Measurements from ENCODE around the gene C7orf25. TPM values are rescaled to one million over a fixed set of nuclear protein-coding genes. Genes with fewer than 3 reads are reported as not detected.

C7orf25 gene
- total and polyA plus RNA-seq, 2 of the 13 experiments (the other 11 are each of a cell fraction or from before 2014, with no cell fraction given), result 0.37 to 1.3 TPM

DNA sequence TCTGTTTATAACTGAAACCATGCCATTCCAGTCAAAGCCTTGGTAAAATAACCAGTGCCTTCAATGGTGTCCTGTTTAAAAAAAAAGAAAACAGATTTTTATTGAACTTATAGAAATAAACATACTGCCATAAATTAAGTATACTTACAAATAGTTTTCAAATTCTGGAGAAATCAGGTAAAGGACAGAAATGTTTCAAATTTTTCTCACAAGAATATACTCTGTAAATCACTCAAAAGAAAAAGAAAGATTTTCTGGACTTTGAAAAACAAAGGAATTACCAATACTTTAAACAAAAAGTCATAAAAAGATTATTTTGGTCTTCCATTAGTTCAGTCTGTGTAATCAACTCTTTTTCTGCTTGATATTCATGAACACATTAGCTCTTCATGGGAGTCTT, 44.2 kb upstream of the C7orf25 start:
- FAIRE-seq (no peak), ATAC-seq (no peak), DNase-seq (ENCODE audit: low spot score) (no peak)
- Histone ChIP-seq H3K36me3 (replicated peaks in 1 of 2; ENCODE audit: control insufficient read depth in 1 of 2, insufficient read depth in 2 of 2, low read length in 2 of 2) (no peaks in the 10 kb centered on the region), H3K4me2 (ENCODE audit: low read depth, low read length) (no peak overlapping the region), H4K20me1 (ENCODE audit: insufficient read depth, low read length) (no peaks in the 10 kb centered on the region), H2AFZ (ENCODE audit: low read length) (no peak overlapping the region), H3K27me3 (ENCODE audit: control insufficient read depth in 1 of 2, insufficient read depth in 2 of 2, low read length in 2 of 2) (0 out of 5 replicates have a peak, but pooled peaks cover 0 to 1% of the 10 kb centered on the region in 2 experiments), H3K27ac (ENCODE audit: extremely low read length, insufficient read depth, low read length) (no peak overlapping the region), H3K9me3 (ENCODE audit: low read length) (peaks cover 4% of the 10 kb centered on the region; the same call in 1 of the 2 replicates), H3K4me1 (ENCODE audit: insufficient read depth, low read length) (no peaks in the 10 kb centered on the region), H3K79me2 (ENCODE audit: insufficient read depth, low read length) (no peaks in the 10 kb centered on the region), H3K4me3 (replicated peaks in 1 of 3; ENCODE audit: insufficient read depth in 1 of 3, low read depth in 2 of 3, low read length in 3 of 3) (no peak overlapping the region), H3K9ac (ENCODE audit: insufficient read depth, low read depth, low read length) (no peak overlapping the region)
- BruUV-seq (replicated peaks), result no TSS peak
- TF ChIP-seq, protein P1, sequence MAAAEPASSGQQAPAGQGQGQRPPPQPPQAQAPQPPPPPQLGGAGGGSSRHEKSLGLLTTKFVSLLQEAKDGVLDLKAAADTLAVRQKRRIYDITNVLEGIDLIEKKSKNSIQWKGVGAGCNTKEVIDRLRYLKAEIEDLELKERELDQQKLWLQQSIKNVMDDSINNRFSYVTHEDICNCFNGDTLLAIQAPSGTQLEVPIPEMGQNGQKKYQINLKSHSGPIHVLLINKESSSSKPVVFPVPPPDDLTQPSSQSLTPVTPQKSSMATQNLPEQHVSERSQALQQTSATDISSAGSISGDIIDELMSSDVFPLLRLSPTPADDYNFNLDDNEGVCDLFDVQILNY (CRISPR knock-in tag; conservative IDR thresholded peaks at IDR 0.05), result no peak
- TF ChIP-seq ZNF484 (CRISPR knock-in tag; IDR thresholded peaks at IDR 0.05; ENCODE audit: borderline replicate concordance, low read depth) (no peak), SETDB1 (CRISPR knock-in tag; IDR thresholded peaks at IDR 0.05; ENCODE audit: borderline replicate concordance) (no peak), ZSCAN12 (CRISPR knock-in tag; IDR thresholded peaks at IDR 0.05) (no peak), PHB2 (IDR thresholded peaks at IDR 0.05; ENCODE audit: partially characterized antibody) (no peak), DMAP1 (CRISPR knock-in tag; IDR thresholded peaks at IDR 0.05) (no peak), JUND (CRISPR knock-in tag; IDR thresholded peaks at IDR 0.05) (no peak), ZNF235 (CRISPR knock-in tag; IDR thresholded peaks at IDR 0.05; ENCODE audit: borderline replicate concordance) (no peak), SOX13 (IDR thresholded peaks at IDR 0.05) (no peak), SOX13 (CRISPR knock-in tag; conservative IDR thresholded peaks at IDR 0.05 in 1 of 2, IDR thresholded peaks at IDR 0.05 in 1 of 2) (no peak), SCMH1 (CRISPR knock-in tag; IDR thresholded peaks at IDR 0.05; ENCODE audit: borderline replicate concordance) (no peak), ZNF570 (CRISPR knock-in tag; IDR thresholded peaks at IDR 0.05; ENCODE audit: borderline replicate concordance) (no peak), ZNF703 (CRISPR knock-in tag; IDR thresholded peaks at IDR 0.05; ENCODE audit: borderline replicate concordance) (no peak), HOXA9 (CRISPR knock-in tag; IDR thresholded peaks at IDR 0.05; ENCODE audit: borderline replicate concordance) (no peak)
- TF ChIP-seq, protein P2, sequence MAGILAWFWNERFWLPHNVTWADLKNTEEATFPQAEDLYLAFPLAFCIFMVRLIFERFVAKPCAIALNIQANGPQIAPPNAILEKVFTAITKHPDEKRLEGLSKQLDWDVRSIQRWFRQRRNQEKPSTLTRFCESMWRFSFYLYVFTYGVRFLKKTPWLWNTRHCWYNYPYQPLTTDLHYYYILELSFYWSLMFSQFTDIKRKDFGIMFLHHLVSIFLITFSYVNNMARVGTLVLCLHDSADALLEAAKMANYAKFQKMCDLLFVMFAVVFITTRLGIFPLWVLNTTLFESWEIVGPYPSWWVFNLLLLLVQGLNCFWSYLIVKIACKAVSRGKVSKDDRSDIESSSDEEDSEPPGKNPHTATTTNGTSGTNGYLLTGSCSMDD (CRISPR knock-in tag; IDR thresholded peaks at IDR 0.05), result no peak
- TF ChIP-seq, protein P3, sequence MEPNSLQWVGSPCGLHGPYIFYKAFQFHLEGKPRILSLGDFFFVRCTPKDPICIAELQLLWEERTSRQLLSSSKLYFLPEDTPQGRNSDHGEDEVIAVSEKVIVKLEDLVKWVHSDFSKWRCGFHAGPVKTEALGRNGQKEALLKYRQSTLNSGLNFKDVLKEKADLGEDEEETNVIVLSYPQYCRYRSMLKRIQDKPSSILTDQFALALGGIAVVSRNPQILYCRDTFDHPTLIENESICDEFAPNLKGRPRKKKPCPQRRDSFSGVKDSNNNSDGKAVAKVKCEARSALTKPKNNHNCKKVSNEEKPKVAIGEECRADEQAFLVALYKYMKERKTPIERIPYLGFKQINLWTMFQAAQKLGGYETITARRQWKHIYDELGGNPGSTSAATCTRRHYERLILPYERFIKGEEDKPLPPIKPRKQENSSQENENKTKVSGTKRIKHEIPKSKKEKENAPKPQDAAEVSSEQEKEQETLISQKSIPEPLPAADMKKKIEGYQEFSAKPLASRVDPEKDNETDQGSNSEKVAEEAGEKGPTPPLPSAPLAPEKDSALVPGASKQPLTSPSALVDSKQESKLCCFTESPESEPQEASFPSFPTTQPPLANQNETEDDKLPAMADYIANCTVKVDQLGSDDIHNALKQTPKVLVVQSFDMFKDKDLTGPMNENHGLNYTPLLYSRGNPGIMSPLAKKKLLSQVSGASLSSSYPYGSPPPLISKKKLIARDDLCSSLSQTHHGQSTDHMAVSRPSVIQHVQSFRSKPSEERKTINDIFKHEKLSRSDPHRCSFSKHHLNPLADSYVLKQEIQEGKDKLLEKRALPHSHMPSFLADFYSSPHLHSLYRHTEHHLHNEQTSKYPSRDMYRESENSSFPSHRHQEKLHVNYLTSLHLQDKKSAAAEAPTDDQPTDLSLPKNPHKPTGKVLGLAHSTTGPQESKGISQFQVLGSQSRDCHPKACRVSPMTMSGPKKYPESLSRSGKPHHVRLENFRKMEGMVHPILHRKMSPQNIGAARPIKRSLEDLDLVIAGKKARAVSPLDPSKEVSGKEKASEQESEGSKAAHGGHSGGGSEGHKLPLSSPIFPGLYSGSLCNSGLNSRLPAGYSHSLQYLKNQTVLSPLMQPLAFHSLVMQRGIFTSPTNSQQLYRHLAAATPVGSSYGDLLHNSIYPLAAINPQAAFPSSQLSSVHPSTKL (CRISPR knock-in tag; IDR thresholded peaks at IDR 0.05), result no peak
- TF ChIP-seq, protein P4, sequence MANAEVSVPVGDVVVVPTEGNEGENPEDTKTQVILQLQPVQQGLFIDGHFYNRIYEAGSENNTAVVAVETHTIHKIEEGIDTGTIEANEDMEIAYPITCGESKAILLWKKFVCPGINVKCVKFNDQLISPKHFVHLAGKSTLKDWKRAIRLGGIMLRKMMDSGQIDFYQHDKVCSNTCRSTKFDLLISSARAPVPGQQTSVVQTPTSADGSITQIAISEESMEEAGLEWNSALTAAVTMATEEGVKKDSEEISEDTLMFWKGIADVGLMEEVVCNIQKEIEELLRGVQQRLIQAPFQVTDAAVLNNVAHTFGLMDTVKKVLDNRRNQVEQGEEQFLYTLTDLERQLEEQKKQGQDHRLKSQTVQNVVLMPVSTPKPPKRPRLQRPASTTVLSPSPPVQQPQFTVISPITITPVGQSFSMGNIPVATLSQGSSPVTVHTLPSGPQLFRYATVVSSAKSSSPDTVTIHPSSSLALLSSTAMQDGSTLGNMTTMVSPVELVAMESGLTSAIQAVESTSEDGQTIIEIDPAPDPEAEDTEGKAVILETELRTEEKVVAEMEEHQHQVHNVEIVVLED (CRISPR knock-in tag; IDR thresholded peaks at IDR 0.05; ENCODE audit: borderline replicate concordance), result no peak
- intact Hi-C loops (cut with micrococcal nuclease; ENCODE audit: unreplicated experiment), result no loop called here
- CTCF ChIA-PET (ENCODE audit: low intra/inter-chr PET ratio, low total read pairs), result no interaction called here
- in situ Hi-C loops (cut with HindIII; ENCODE audit: extremely low pct_ligation_motif_present, low pct_unique_long_range_greater_than_20kb), result no loop called here
- POLR2A ChIA-PET, result no interaction called here
